PC-9 (cell line): ENCODE results near the gene NPFFR1.

Experiments used
- EZH2 ChIP-seq: fragments of 200-600 bp; sonication (generic); IDR thresholded peaks from 2 replicates; pipeline ENCODE4 v1.8.0; 2017; ENCODE audit warnings: antibody characterized with exemption, low read depth
- TF ChIP-seq, protein P1 (sequence below): fragments of 200-600 bp; sonication (generic); conservative IDR thresholded peaks from 2 replicates; pipeline ENCODE4 v1.6.1; 2017; ENCODE audit warnings: mixed run types, antibody characterized with exemption, mild to moderate bottlenecking, moderate library complexity

DNA sequence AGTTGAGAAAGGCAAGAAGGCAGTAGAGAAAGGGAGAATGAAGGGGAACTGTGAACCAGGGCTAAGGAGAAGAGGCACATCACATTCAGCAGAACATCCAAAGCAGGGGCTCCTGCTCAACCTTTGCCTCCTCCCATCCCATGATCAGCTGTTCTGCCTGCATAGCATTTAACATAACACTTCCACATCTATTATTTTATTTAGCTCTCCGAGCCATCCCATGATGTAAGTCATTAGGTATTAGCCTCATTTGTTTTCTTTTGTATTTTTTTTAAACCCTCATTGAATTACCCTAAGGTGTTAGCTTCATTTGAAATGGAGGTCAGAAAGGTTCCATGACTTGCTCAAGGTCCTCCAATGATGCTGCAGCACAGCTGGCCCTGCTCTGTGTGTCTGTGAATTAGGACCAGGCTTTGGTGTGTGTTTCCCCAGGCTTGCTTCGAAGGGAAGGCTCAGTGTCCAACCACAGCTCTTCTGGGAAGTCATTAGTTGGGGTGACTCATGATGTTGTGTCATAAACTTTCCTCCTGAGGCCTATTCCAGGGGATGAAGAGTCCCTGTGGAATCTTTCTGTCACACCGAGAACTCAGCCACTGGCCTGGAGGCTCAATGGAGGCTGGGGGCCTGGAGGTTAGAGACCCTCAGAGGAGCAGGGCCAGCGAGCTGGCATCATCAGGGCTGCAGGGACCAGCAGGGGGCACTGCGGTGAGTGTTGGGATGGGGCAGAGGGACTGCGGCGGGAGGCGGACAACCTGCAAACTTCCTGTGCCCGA is 16.5 kb downstream of the NPFFR1 start:
- no peak for TF ChIP-seq EZH2
- TF ChIP-seq, protein P1, sequence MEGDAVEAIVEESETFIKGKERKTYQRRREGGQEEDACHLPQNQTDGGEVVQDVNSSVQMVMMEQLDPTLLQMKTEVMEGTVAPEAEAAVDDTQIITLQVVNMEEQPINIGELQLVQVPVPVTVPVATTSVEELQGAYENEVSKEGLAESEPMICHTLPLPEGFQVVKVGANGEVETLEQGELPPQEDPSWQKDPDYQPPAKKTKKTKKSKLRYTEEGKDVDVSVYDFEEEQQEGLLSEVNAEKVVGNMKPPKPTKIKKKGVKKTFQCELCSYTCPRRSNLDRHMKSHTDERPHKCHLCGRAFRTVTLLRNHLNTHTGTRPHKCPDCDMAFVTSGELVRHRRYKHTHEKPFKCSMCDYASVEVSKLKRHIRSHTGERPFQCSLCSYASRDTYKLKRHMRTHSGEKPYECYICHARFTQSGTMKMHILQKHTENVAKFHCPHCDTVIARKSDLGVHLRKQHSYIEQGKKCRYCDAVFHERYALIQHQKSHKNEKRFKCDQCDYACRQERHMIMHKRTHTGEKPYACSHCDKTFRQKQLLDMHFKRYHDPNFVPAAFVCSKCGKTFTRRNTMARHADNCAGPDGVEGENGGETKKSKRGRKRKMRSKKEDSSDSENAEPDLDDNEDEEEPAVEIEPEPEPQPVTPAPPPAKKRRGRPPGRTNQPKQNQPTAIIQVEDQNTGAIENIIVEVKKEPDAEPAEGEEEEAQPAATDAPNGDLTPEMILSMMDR, result peak; percentile 41
